Pons (tissue), 1 donor: Measurements from ENCODE around the gene VTN.

Experiments used
- DNase-seq: peaks from one replicate; pipeline ENCODE4 v3.0.0-alpha.2; 2016; ENCODE audit warnings: low spot score

VTN gene

DNA sequence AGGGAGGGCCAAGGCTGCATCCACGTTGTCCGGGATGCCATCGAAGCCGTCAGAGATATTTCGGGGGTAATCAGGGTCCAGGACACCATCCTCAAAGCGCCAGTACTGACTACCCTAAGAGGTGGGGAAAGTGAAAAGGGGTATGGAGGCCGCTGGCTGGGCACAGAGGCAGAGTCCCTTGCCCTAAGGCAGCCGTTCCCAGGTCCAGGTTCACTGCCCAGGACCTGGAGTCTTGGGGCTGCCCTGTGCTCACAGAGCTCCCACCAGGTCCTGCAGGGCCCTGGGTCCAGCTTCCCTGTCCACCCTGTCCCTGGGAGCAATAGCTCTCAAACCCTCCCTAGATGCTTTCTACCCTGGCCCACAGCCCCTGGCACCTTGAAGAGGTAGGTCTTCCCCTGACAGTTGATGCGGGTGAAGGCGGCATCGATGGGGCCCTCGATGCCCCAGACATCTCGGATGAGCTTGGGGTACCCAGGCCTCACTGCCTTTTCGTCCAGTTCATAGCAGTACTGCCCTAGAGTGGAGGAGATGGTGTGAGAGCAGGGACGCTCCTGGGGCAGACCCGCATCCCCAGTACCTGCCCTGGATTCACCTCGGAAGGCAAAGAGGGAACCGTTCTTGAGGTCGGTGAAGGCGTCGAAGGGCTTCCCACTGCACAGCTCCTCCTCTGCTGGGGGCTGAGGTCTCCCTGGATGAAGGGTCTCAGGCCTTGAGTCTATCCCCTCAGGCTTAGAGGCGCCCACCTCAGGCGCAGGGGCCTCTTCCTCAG is 1.0 kb downstream of the VTN start:
- DNase-seq, result no peak

GRCh38 chr17:28368306-28368831 is 1.7 kb downstream of the VTN start:
- no peak for DNase-seq

DNA sequence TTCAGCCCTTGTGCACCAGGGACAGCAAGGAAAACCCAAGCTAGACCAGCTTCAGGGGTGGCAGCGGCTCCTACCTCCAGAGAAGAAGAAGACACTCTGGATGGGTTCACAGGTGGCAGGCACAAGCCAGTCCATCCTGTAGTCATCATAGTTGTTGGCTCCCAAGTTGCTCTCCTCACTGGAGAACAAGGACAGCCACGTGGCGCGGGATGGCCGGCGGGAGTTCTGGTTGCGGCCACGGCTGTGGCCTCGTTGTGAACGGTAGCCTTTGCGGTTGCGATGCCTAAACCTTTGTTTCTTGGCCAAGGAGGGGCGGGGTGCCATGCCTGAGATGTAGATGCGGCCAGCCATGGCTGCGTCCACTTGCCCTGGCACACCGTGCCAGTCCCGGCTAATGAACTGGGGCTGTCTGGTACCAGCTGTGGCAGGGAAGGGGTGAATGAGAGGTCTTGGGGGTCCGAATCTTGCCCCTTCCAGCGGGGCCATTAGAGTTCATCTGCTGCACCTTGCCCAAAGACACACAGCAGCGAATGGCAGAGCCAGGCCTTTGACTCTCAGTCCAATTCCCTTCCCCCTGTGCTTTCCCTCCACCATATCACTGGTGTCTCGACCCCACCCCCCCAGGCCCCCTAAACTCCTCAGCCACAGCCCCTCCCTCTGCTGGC is 2.3 kb downstream of the VTN start:
- no peak for DNase-seq

DNA sequence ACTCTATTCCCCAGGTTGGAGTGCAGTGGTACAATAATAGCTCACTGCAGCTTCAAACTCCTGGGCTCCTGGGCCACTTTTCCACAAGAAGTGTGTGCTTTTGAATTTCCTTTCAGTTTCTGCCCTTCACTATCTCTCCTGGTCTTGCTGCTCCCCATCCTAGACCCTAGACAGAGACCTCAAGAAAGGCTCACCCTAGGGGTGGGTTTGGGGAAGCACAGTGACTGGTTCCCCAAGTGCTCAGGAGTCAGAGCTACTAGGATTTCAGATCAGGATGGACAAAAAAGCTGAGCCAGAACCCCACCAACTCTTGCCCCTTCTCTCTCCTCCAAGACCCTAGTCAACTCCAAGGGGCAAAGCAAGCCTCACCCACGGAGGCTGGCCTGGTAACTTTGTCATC is 3.5 kb downstream of the VTN start:
- no peak for DNase-seq

DNA sequence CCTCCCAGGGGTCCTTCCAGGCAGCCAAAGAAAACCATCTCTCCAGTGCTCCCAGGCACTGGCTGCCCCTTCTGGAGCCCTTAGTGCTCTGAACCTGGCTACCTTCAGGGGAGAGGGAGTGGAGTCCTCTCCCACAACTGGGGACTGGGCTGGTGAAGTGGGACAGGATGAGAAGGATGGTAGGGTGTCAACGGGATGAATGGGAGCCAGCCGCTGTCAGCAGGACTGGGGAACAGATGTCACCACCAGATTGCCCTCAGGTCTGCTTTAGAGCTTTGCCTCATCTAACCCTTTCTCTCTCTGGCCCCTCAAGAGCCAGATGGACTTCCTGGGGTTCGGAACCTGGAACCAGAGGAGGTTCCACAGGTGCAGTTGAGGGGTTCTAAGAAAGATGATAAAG is 4.6 kb downstream of the VTN start:
- DNase-seq, result no peak

- no peak for DNase-seq
These were observed 5.3 kb downstream of the VTN start, which contains the start of gene SEBOX for GRCh38 chr17:28364665-28365363. SEBOX (minus strand) TSS chr17:28365199; CDS start chr17:28365151, 48 bp downstream.

DNA sequence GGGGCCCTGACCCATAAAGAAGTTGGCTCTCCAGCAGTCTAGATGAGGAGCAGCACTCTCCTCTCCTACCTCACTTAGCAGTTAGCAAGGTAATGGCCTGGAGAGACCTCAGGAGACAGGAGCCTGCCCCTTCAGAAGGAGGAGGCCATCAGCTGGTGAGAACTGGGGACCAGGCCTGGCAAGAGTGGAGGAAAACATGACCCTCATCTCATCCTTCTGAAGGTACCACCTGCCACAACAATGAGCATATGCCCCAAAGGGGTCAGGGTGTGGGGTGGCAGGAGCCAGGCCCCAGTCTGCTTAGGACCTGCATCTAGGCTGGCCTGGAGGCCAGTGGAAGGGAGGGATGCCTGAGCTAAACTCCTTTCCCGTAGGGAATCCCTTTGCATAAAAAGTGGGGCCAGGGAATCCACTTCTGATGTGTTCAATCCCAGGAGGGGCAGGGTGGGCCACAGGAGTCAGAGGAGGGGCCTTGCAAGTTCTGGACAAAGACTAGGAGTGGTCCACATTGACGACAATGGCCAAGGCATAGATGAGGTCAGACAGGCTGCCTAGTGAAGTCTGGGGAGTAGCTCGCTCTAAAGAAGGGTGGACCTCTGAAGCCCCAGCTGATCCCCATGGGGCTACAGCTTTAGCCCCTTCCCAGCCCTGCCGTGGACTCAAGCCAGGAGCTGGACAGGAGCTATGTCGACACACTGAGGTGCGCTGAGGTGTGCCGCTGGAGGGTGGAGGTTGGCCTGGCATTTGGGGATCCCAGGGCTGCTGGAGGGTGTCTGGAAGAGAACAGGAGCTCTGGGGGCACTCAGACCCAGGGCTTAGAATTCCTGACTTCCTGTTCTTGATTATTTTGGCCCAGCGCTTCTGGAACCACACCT is 6.1 kb downstream of the VTN start:
- no peak for DNase-seq

DNA sequence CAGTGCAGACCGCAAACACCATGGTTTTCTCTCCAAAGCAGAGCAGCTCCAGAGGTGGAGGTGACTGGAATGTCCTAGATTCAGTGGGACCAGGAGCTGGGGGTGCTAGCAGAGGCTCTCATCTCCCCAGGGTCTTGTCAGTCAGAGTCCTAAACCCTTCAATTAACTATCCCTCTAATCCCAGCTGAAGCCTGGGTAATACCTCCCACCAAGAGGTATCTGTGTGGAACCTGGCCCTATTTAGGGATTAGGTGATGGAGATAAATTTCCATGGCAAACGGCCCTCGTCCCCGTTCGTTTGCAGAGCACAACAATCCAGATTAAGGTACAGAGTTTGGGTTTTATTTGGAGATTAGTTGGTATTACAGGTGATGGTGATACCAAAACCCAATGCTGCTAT is 6.9 kb downstream of the VTN start:
- no peak for DNase-seq

GRCh38 chr17:28357901-28358197 is 12.3 kb downstream of the VTN start:
- no peak for DNase-seq

GRCh38 chr17:28357061-28357900 is 12.8 kb downstream of the VTN start, which contains the start of gene POLDIP2:
POLDIP2 (minus strand) TSS chr17:28357527; CDS start chr17:28357448, 79 bp downstream.
- DNase-seq, result peak; percentile 89

GRCh38 chr17:28350271-28350670 is 19.8 kb downstream of the VTN start:
- DNase-seq, result no peak

- DNase-seq, result no peak
These were observed 21.1 kb downstream of the VTN start for GRCh38 chr17:28348979-28349378.

- DNase-seq, result no peak
These were observed 22.7 kb downstream of the VTN start for GRCh38 chr17:28347261-28347891.

GRCh38 chr17:28346746-28347246 is 23.3 kb downstream of the VTN start:
- no peak for DNase-seq

GRCh38 chr17:28346199-28346580 is 23.9 kb downstream of the VTN start:
- DNase-seq, result no peak

- DNase-seq, result no peak
These were observed 24.5 kb downstream of the VTN start for GRCh38 chr17:28345419-28346198.

DNA sequence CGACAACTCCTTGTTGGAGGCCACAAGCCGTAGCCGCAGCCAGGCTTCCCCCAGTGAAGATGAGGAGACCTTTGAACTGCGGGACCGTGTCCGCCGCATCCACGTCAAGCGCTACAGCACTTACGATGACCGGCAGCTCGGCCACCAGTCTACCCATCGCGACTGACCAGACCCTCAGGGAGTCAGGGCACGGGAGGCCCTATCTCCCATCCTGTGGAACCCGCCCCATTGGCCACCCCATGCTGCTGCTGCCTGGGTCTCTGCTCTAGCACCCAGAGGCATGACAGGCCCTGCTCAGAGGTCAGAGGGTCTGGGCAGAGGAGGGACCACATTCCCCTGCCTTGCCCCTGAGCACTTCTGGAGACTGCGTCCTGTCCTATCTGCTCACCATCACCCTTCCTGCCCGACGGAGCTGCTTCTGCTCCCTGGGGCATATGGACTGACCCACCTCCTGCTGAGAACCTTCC is 25.6 kb downstream of the VTN start:
- no peak for DNase-seq

- DNase-seq, result no peak
These were observed 26.1 kb downstream of the VTN start for GRCh38 chr17:28344011-28344410.

DNA sequence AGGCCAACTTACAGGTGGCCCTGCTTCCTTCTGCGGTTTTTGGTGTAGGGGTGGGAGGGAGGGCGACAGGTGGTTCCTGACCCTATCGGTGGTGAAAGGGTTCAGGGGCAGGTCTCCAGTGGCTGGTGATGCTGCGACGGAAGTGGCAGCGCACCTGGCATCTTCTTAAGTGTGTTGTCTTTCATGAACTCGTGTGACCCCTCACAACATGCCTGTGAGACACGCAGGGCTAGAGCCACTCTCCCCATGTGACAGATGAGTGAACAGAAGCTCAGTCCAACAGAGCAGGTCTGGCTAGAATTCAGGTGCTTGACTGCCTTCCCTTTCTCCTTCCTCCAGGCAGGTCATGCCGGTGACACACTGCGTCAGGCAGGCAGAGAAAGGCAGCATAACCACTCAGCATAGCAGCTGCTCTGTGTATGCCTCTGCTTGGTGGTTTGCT is 26.6 kb downstream of the VTN start:
- no peak for DNase-seq
